NB4 (cell line): ENCODE measurements around the gene SIX4.

Experiments
- MAX ChIP-seq: IDR thresholded peaks from 2 replicates; pipeline ENCODE4 v1.6.1; 2011; ENCODE audit warnings: low read depth, low read length
- MYC ChIP-seq: IDR thresholded peaks from 2 replicates; pipeline ENCODE4 v1.6.1; 2011; ENCODE audit warnings: low read depth, low read length
- POLR2A ChIP-seq: IDR thresholded peaks from 2 replicates; pipeline ENCODE4 v1.6.1; 2011; ENCODE audit warnings: mild to moderate bottlenecking; ENCODE audit not compliant: insufficient read length; ENCODE audit errors: extremely low read depth
- TF ChIP-seq, protein P1 (sequence below): IDR thresholded peaks from one replicate; pipeline ENCODE4 v1.5.1; 2012; ENCODE audit warnings: low read depth, low read length

DNA sequence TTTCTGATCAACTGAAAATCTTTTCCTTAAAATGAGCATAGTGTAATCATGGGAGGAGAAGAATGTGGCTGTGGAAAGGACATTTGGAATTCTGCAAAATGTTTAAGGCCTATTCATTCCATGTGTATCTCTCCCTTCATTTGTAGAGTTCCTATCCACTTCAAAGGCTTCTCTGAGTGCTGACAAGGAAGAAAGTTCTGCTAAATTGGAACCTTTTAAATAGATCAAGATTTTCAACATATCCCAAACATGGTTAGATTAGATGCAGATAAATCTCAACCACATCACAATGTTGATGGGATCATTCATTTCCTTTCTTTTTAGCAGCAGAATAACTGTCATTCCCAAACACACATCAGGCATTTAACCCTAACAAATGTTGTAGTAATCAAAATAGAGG, 46.5 kb downstream of the SIX4 start:
- TF ChIP-seq, protein P1, sequence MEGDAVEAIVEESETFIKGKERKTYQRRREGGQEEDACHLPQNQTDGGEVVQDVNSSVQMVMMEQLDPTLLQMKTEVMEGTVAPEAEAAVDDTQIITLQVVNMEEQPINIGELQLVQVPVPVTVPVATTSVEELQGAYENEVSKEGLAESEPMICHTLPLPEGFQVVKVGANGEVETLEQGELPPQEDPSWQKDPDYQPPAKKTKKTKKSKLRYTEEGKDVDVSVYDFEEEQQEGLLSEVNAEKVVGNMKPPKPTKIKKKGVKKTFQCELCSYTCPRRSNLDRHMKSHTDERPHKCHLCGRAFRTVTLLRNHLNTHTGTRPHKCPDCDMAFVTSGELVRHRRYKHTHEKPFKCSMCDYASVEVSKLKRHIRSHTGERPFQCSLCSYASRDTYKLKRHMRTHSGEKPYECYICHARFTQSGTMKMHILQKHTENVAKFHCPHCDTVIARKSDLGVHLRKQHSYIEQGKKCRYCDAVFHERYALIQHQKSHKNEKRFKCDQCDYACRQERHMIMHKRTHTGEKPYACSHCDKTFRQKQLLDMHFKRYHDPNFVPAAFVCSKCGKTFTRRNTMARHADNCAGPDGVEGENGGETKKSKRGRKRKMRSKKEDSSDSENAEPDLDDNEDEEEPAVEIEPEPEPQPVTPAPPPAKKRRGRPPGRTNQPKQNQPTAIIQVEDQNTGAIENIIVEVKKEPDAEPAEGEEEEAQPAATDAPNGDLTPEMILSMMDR: no peak
- TF ChIP-seq POLR2A: no peak
- no peak for TF ChIP-seq MAX
- TF ChIP-seq MYC: no peak
